Skin of body (tissue), 2 donors: ENCODE data around the gene SHROOM1. TPM values are rescaled to one million over a fixed set of nuclear protein-coding genes. Genes with fewer than 3 reads are reported as not detected.
"Not testable (repeated sequence)": the region's sequence is repeated elsewhere in the genome, so short reads cannot be mapped to it uniquely, and the experiment has no call there.

Source experiments
- DNase-seq: peaks from one replicate; lab custom pipeline; 2025; lab: John Stamatoyannopoulos, UW
- total RNA-seq: library from RNA; depleted of rRNA; stranded (reverse); fragments of >200 nt; gene quantifications from one replicate; pipeline ENCODE4 v1.2.3, GENCODE V29; 2014

The SHROOM1 gene
- total RNA-seq, 1 donor from 2014 or later, result 1.2 TPM

DNA sequence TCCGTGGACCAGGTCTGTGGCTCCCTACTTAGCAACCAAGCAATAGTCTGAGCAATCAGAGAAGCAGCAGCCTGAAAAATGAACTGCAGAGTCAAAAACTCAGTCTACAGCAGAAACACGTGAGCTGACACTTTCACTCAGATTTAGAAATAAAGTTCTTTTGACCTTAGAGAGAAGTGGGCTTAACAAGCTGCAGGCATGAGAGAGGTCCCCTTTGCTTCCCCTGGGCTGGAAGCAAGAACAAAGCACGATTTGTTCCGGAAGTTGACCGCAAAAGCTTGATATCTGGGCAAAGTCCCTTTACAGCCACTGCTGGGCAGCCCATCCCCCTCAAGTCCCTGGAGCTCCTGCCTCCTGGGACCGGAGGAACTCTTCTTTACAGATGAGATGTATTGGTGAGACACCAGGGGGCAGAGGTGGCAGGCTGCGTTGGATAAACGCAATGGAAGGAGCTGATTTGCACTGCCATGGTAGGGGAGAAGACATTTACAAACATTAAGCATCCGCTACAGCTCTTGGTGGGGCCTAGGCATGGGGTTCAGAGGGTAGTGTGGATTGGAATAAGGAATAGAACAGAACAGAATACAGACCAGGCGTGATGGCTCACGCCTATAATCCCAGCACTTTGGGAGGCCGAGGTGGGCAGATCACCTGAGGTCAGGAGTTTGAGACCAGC, 23.1 kb downstream of the SHROOM1 start:
- DNase-seq, result no peak

DNA sequence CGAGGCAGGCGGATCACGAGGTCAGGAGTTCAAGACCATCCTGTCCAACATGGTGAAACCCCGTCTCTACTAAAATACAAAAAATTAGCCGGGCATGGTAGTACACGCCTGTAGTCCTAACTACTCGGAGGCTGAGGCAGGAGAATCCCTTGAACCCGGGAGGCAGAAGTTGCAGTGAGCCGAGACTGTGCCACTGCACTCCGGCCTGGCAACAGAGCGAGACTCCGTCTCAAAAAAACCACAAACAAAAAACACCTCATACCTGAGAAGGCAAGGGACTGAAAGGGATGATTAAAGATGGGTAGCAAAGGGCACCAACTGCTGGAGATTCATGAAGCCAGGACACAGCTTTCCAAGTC, 23.7 kb downstream of the SHROOM1 start:
- not testable (repeated sequence) for DNase-seq

DNA sequence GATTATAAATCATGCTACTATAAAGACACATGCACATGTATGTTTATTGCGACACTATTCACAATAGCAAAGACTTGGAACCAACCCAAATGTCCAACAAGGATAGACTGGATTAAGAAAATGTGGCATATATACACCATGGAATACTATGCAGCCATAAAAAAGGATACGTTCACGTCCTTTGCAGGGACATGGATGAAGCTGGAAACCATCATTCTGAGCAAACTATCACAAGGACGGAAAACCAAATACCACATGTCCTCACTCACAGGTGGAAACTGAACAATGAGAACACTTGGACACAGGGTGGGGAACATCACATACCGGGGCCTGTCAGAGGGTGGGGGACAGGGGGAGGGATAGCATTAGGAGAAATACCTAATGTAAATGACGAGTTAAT, 24.6 kb downstream of the SHROOM1 start:
- DNase-seq, result not testable (repeated sequence)

DNA sequence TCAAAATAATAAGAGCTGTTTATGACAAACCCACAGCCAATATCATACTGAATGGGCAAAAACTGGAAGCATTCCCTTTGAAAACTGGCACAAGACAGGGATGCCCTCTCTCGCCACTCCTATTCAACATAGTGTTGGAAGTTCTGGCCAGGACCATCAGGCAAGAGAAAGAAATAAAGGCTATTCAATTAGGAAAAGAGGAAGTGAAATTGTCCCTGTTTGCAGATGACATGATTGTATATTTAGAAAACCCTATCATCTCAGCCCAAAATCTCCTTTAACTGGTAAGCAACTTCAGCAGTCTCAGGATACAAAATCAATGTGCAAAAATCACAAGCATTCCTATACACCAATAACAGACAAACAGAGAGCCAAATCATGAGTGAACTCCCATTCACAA, 26.2 kb downstream of the SHROOM1 start:
- DNase-seq, result not testable (repeated sequence)

DNA sequence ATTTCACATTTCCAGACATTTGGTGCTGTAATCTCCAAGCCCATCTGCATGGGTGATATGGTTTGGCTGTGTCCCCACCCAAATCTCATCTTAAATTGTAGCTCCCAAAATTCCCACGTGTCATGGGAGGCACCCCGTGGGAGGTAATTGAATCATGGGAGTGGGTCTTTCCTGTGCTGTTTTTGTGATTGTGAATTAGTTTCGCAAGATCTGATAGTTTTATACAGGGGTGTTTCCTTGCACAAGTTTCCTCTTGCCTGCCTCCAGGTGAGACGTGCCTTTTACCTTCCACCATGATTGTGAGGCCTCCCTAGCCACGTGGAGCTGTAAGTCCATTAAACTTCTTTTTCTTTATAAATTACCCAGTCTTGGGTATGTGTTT, 27.8 kb downstream of the SHROOM1 start:
- DNase-seq, result not testable (repeated sequence)

DNA sequence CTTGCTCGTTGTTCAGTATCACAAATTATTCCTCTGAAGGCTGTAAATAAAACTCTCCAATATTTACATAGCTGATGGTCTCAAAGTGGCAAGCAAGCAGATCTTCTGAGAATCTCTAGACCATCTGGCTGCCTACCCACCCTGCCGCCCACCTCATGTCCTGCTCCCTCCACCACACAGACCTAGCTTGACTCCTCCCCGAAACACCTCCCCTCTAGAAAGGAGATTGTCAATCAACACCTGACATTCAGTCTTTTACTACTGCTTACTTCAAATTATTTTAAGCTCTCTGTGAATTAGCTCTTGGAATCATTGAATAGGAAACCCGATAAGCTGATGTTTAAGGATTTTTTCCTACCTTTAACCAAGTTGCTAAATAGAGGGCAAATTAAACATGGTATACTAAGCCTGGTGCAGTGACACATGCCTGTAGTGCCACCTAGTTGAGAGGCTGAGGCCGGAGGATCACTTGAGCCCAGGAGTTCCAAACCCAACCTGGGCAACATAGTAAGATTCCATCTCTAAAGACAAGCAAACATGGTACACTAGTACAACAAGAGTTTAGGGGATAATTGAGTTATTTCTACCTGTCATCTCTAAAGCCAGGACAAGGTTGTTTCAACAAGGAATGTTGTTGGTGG, 28.3 kb downstream of the SHROOM1 start:
- no peak for DNase-seq

DNA sequence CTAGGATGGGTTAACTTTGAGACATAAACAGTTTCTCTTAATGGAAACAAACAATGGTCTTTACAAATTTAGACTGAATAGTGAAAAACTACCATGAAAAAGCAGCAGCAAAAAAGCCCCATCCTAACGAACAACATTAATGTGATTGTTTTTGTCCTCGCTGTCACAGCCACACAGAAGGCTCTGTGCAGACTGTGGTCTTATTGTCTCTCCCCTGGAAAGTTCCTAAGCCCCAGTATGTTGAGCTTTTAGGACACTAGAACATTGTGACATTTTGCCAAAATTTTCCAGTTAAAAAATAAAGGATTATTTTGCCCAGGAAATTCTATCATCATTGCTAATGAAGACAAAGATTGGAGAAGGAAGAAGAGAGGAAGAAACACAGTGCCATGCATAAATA, 29.9 kb downstream of the SHROOM1 start:
- no peak for DNase-seq

DNA sequence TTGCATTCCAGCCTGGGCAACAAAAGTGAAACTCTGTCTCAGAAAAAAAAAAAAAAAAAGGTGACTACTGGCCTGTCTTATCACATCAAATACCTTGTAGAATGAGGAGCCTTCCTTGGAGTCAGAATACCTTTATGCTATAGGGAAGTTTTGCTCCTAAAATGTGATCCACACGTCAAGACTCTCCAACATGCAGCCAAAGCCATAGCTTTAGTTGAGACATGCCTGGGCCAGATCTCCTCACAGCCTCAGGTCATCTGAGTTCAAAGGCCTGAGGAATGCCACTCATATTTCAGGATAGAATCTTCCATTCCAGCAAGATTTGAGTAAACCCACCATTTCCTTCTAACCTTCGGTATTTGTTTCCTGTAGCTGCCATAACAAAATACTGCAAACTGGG, 31.1 kb downstream of the SHROOM1 start:
- no peak for DNase-seq

DNA sequence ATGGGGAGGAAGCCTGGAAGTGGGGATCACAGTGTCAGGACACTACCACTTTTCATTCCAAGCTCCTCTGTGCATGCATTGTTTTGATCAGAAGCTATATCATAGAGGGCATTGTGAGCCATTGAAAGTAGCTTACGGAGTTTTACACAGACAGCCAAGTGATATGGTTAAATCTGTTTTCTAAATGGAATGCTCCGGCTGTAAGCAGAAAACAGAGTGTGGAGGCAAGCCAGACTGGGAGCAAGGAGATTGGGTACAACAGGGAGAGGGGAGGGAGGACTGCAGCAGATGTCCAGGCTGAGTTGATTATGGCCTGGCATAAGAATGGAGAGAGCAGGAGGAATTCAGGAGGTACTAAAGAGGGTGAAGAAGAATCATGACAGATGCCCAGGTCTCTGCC, 32.8 kb downstream of the SHROOM1 start:
- DNase-seq, result no peak

DNA sequence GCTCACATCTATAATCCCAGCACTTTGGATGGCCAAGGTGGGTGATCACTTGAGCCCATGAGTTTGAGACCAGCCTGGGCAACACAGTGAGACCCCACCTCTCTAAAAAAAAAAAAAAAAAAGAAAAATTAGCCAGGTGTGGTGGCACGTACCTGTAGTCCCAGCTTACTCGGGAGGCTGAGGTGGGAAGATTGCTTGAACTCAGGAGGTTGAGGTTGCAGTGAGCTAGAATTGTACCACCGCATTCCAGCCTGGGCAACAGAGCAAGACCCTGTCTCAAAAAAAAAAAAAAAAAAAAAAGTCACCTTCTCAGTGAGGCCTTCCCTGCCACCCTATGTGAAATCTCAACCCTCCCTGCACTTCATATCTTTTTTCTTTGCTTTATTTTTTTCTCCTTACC, 39.4 kb downstream of the SHROOM1 start:
- DNase-seq, result no peak

DNA sequence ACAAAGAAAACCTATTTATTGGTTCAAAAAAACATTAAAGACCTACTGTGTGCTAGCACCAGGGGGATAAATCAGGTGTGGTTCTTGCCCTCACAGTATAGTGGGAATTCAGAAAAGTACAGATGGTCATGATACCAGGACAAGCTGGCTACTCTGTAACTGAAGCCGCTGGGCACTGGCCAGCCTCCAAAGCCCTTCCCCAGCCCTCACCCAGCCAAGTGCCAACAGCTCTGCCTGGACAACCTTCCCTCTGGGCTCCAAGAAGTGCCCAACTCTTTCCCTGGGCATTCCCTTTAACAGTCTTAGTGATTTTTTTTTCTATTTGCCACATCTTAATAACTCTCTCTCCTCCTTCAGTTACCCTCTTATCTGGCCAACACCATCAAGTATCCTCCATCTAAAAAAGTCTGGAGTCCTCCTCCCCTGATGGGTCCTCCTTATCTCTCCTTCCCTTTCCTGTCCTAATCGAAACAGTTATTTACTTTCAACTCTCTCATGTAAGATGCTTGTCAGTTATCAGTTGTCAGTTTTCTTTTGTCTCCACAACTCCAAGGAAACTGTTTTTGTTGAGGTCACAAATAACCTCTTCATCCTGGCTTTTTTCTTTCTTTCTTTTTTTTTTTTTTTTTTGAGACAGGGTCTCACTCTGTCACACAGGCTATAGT, 40.1 kb downstream of the SHROOM1 start:
- no peak for DNase-seq

DNA sequence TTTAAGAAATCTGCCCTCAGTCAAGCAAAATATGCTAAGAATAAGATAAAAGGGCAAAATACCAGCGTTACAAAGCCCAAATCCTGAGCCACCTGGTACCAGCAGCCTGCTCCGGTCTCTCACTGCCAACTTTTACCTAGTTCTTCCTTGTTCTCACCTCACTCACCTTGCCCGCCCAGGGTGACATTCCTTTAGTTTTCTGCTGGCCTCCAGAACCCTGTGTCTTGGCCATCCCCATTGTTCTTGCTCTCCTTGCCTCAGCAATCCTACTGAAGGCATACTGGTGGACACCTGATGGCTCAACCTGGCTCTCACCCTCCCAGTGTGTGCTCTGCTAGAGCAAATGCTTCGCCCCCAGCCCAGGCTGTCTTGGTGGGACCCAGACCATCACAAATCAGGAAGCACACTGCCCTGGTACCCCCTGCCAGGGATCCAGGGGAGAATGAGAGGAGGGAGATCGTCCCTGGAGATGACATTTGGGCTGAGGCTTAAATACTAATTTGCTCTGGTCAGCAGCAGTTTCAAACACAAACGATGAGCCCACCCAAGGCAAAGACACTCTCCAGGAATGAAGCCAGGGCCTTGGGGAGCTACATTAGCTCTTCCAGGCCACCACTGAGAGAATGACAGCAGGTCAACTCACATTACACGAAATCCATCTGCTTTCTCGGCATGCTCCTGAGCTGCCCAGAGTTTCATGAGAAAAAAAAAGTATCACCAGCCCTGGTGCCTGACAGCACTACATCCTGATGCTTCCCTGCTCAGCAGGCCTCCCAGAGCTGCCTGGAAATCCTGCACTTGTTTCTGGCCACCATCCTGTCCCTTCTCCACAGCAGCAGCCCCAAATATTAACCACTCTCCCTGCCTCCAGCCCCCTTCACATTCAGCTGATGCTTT, 41.2 kb downstream of the SHROOM1 start:
- DNase-seq, result no peak

DNA sequence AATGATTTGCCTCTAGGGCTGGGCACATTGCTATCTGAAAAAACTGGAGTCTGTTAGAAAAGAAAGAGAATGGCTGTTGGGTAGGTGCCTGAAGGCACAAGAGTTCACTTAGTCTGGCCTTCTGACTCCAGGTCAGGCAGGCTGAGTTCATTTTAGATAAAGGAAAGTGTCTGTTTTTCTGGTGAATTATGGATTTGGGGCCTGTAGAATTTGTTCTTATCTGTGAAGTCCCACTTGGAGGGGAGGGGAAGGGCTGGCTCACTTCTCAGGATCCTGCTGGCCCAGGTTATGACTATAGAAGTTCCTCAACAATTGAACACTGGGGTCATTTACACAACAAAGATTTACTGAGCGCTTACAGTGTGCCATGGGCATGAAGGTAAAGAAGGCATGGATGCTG, 41.9 kb downstream of the SHROOM1 start:
- DNase-seq, result no peak

DNA sequence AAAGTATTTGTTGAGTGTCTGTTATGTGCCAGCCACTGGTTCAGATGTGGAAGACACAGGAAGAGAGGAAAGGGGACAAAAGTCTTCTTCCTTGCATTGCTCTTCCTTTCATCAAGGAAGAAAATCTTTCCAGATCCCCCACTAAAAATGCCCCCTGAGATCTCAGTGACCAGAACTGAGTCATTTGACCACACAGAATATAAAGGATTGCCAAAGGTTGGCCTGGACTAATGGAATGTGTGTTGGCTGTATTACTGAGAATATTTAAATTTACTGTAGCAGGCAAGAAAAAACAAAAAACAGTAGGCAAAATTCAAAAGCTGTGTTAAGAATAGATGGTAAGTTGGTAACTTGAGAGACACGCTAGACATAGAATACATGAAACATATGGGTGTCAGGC, 43.4 kb downstream of the SHROOM1 start:
- DNase-seq, result no peak

DNA sequence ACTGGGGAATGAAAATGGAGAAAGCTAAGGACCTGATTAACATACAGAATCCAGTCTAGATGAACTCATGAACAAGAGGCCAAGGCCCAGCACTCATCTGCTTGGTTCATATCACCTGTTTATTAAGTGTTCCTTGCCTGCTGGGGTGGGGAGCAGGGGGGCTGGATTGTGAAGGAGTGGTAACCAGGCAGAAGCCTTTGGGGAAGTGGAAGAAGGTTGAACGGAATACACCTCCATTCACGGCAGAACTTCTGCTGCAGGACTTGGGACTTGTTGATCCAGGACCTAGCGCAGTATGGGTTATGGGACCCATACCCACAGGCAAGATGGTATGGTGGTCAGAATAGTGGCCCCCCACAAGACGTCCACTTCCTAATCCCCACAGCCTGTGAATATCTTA, 44.6 kb downstream of the SHROOM1 start:
- no peak for DNase-seq

DNA sequence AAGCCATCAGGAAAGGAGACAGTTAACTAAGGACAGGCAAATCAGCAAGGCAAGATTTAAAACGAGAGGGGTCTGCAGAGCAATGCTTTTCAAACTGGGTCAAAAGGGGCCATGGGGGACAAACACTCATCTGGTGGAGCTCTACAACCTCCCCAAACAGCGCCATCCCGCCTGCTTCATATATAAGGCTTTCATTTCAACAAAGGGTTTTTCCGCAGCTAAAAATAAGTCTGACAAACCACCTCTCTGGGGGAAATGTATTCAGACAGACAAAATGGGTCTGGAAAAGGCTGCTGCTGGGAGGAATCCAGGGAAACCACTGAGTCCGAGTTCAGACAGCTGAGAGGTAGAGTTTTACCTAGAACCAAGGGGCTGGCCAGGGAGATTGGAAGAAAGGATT, 45.1 kb downstream of the SHROOM1 start:
- DNase-seq, result no peak

DNA sequence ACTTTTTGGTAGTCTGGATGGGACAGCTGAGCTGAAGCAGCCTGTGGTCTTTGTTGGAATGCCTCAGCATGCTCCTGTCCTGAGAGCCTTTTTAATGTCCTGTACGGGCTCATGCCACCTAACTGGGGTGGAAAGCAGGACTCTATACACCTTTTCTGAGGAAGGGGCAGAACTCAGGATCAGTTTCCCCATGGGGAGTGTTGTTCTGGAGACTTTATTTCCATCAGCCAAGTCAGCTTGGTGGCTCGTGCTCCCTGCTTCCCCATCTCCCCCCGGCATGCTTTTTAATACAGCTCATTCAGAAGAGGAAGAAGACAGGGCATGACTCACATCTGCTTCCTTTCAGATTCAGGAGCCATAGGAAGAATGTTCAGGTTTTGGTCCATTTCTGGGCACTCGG, 48.3 kb downstream of the SHROOM1 start:
- no peak for DNase-seq

DNA sequence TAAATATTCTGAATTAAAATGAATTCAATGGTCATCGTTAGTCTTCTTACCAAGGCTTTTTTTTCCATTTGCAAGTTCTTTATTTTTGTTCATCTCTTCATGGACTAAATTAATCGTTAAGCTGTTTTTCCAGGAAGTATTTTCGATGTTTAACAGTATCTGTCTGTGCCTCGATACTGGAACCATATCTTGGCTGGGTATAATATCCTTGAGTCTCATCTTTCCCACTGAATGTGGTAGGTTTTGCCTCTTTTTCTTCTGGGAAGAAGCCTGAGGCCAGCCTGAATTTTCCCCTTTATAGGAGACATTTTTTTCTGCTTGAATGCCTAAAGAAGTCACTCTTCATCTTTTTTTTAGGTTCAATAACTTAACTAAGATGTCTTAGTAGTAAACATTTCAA, 49.4 kb downstream of the SHROOM1 start:
- DNase-seq, result no peak

DNA sequence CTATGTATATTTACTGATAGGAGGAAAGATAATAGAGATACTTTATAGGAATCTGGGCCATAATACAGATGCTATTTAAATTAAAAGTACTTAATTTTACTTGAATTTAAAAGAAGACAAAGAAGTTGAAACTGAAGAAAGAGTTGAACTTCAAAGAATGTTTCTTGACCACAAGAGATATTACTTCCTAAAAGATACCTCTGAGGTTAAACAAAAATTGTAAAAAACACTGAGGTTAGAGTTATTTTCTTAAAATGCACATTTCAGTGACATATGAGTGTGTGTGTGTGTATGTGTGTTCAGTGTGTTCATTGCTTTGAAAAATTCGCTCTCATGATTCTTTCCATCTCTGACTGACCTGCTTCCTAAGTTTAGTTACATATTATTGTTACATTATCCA, 49.9 kb downstream of the SHROOM1 start:
- no peak for DNase-seq

DNA sequence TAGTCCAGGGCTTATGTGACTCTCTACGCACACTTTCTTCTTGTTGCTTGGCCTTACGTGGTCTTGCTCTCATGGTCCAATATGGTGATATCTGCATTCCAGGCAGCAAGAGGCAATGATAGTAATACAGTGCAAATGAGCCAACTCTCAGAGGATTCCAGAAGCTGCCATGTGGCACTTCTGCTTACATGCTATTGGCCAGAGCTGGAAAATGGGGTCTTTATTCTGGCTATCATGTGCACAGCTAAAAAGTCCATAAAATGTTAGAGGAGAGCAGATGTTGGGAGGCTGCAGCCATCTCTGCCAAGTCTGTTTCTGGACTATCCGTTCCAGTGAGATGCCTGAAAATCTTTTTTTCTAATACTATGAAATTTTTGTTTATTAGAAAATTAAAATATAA, 50.5 kb downstream of the SHROOM1 start:
- DNase-seq, result no peak

DNA sequence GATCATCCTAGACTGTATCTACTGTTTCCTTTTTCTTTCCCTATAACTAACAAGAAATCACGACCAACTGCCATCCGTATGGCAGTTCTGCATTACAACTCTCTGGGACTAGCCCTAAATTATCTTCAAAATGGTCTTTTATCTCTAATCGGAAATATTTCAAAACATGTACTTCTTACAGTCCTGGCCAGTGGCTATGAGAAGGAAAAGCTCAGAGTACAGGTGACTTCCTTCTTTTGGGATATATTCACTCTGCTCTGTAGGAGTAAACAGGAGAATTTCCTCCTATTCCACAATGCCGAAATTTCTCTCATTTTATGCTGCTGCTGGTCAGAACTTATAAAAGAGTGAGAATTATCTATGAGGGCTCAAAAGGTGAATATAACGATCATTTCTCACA, 51.6 kb downstream of the SHROOM1 start:
- DNase-seq, result no peak

DNA sequence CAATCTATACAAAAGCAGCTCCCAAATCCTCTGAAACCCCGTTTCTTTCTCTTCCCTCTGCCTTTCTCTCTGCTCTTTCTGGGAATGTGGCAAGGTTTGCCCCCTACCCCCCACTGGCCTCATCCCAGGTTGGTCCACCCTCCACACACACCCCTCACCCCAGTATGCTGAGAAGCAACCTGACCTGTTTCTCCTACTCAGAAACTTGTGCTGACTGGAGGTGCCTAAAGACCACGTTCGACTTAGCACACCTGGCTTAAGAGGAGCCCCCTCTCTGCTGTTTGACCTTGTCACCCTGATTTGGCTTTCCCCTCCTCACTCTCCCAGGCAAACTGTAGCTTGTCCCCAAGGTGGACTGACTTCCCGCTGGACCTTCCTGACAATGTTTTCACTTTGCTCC, 52.3 kb downstream of the SHROOM1 start:
- no peak for DNase-seq
